Ovary (tissue), 3 donors: ENCODE results near the gene C14orf93.

Experiments used
- CTCF ChIP-seq, 3 donors: fragments of 450-650 bp in 2 of 3; fragments of 200-600 bp in 1 of 3; IDR thresholded peaks; one replicate each; pipeline versions ENCODE4 v1.5.1 to v1.8.0; 2016 to 2022; ENCODE audit warnings: antibody characterized with exemption in 3 of 3, mild to moderate bottlenecking in 1 of 3
- POLR2A ChIP-seq: fragments of 450-650 bp; IDR thresholded peaks from one replicate; pipeline ENCODE4 v1.6.1; 2017; ENCODE audit warnings: antibody characterized with exemption, mild to moderate bottlenecking, moderate library complexity
- donor health status: DM: no; HTN: no; CAD: no.

DNA sequence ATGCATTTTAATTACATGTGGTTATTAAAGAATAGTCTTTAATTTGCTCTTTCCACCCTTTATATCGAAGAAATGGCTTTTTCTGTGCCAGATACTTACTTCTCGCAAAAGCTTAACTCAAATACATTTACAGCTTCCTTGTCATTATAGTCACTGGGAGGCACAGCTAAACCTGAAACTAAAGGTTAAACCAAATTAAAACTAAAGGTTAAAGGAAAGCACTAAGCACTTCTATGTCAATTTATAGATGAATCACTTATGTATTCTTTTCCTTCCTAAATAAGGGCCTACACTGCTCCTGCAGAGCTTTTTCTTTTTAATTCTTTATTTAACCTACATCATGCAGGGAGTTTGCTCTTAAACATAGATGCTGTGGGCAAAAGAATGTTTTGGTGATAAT, 9.1 kb downstream of the C14orf93 start:
- no peak for TF ChIP-seq CTCF (IDR thresholded peaks at IDR 0.05)
- TF ChIP-seq POLR2A, result no peak
